Stimulated activated CD4-positive, alpha-beta T cell treated with anti-CD3 and anti-CD28 coated beads, Interleukin-12 subunit alpha, Interleukin-12 subunit beta, amount 100 ng/mL, for 48 hours (primary cell): Measurements from ENCODE around the gene SPDYE4.

Experiments used
- DNase-seq, 3 donors: peaks; one replicate each; pipeline ENCODE4 v3.0.0-alpha.2; 2020; ENCODE audit warnings: low read depth in 2 of 3, low spot score in 1 of 3

The SPDYE4 gene

GRCh38 chr17:8713878-8714277 is 44.5 kb downstream of the SPDYE4 start:
- no peak for DNase-seq

DNA sequence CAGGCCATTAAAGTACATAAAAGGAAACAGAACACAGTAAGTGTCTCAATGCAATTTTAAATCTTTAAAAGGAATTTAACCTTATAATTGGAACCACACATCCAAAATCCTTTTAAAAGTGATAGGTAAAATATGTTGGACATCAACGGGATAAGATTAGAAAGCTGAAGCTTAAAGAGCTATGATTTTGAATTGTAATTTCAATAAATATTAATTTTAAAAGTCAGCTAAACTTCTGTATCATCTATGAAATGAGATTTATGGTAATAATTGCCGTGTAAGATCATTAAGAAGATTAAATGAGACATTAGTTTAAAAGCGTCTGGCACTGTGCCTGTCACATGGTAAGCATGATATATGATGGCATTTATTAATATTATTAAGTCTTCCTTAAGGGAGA is 45.0 kb downstream of the SPDYE4 start:
- DNase-seq = no peak

DNA sequence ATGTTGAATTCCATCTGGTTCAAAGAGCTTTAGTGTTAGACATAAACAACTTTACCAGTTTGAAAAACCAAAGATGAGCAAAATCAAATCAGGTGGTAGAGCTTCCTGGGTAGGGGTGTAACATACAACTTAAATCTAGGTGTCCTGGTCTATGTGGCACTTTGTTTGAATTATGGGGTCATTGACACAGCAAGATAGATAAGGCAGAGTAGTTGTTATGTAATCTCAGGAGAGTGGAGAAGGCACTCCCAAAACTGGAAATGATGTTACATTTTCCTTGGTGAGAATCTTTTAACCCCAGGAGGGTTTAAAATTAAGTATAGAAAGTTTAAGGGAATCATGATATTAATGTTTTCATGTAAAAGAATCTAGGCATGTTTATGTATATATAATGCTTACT is 45.6 kb downstream of the SPDYE4 start:
- no peak for DNase-seq

GRCh38 chr17:8711291-8711690 is 47.1 kb downstream of the SPDYE4 start:
- no peak for DNase-seq

DNA sequence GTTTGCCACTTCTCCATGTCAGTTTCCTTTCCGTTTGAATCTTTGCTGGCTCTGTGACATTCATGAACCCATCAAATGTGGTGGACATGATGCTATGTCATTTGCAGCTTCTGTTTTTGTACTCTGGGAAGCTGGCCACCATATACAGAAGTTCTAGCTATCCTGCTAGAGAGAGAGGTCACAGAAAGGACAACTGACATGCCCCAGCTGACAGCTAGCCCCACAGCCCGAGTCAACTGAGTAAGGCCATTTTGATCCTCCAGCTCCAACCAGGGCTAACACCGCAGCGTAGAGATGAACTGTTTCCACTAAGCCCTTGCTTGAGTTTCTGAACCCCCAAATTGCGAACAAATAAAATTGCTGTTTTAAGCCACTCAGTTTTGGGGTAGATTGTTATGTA is 47.5 kb downstream of the SPDYE4 start:
- DNase-seq = no peak

GRCh38 chr17:8709006-8709405 is 49.3 kb downstream of the SPDYE4 start:
- no peak for DNase-seq

- no peak for DNase-seq
These were observed 50.3 kb downstream of the SPDYE4 start for GRCh38 chr17:8708025-8708461.

DNA sequence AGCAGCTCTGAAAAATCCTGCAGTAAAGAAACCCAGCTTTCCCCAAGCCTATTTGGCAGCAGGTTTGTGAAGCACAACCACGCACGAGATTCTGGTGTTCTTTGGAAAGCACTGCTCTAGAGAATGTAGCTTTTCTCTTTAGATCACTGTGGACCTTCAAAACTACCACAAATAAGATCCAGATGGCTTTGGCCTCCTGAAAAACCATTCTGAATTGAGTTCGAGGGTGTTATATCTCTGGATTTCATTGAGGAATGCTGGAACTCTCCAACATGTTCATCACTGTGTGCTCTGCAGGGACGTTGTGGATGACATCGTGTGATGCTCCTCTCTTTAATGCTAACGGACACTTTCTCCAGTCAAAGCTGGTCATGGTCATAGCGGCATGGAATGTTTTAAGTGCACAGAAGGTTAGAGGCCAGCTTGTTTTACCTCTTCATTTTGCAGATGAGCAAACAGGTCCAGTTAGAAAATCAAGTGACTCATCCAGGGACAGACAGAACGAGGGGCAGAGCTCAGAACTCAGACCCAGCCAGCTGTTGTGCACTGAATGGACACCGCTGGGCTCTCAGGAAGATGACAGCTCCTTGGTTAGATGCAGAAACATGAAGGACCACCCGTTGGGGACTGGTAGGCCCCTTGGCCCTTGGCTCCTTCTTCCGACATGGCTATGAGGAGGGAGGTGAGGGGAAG is 50.9 kb downstream of the SPDYE4 start:
- no peak for DNase-seq

GRCh38 chr17:8706431-8706830 is 51.9 kb downstream of the SPDYE4 start:
- no peak for DNase-seq

DNA sequence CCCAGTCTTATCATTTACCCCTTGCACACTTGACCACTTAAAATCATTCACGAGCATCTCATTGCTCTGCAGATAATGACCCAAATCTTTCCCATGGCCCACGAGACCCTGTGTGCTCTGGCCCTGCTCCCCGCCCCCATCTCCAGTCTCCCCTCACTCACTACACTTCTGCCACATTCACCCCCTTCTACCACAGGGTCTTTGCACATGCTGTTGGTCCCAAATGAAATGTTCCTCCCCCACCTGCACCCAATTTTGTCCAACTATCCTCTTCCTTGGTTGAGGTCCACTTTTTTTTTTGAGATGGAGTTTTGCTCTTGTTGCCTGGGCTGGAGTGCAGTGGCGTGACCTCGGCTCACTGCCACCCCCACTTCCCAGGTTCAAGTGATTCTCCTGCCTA is 52.9 kb downstream of the SPDYE4 start:
- DNase-seq = no peak

GRCh38 chr17:8703001-8703400 is 55.3 kb downstream of the SPDYE4 start:
- DNase-seq = no peak

DNA sequence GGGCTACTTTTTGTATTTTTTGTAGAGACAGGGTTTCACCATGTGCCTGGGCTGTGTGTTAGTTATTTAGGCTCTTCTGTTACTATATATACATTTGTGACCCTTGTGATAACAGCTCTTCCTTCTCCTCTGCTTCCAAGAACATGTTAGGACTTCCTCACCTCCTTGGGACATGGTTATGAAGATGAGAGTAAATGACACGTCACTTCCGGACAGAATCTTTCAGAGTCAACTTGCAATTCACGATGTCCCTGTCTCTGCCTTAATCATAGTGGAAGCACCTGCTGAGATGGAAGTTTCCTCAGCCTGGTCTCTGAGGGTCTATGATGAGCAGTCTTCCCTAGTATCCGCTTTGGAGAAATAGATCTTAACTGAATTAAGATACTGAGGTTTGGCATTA is 56.6 kb downstream of the SPDYE4 start:
- no peak for DNase-seq

- DNase-seq = no peak
These were observed 57.1 kb downstream of the SPDYE4 start for GRCh38 chr17:8701221-8701620.
